Measurements from ENCODE around the gene TSEN2.
"Not testable (repeated sequence)": the region's sequence is repeated elsewhere in the genome, so short reads cannot be mapped to it uniquely, and the experiment has no call there.

TSEN2 gene

GRCh38 chr3:12484198-12484982 lies at the start of gene TSEN2:
TSEN2 (plus strand) TSS chr3:12484480; CDS start chr3:12489801, 5,321 bp downstream.
- DNase-seq, result peak; percentile 97

DNA sequence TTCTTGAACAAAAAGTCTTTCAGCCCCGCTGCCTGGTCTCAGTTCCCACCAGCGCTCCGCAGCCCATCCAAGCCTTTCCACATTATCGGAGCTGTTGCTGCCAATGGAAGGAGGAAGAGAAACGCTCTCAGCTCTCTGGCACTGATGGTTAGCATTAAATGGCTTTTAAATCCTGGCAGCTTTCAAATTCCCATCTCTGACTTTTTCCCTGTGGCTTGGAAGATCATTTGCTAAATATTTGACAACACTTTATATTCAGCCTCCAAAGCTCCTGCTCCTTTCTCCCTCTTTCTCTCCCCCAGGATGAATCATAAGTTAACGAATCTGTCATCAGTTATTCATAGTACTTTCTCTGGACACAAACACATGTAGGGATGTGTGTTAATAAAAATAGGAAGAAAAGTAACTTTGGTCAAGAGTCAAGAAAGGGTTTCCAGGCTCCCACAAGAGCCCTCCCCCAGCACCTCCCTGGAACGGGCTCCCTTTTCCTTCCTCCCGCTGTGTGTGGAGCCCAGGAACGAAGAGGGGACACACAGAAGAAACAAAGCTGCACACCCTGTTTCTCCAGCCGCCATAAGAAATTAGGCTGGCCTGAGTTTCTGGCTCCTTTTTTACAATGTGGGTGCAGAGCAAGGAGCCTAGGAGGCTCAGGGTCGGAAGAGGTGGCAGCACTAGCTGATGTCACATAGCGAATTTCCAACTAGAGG lies 47.6 kb upstream of the TSEN2 start:
- DNase-seq, result no peak

- no peak for DNase-seq
Observed at GRCh38 chr3:12437221-12437605, 47.1 kb upstream of the TSEN2 start.

GRCh38 chr3:12437861-12438260 lies 46.4 kb upstream of the TSEN2 start:
- no peak for DNase-seq

GRCh38 chr3:12438318-12438717 lies 46.0 kb upstream of the TSEN2 start:
- DNase-seq, result no peak

GRCh38 chr3:12439161-12439940 lies 44.9 kb upstream of the TSEN2 start:
- no peak for DNase-seq

- no peak for DNase-seq
Observed at GRCh38 chr3:12440927-12441714, 43.2 kb upstream of the TSEN2 start.

- DNase-seq, result no peak
Observed at GRCh38 chr3:12442654-12443501, 41.4 kb upstream of the TSEN2 start.

- no peak for DNase-seq
Observed at GRCh38 chr3:12443781-12444522, 40.3 kb upstream of the TSEN2 start.

DNA sequence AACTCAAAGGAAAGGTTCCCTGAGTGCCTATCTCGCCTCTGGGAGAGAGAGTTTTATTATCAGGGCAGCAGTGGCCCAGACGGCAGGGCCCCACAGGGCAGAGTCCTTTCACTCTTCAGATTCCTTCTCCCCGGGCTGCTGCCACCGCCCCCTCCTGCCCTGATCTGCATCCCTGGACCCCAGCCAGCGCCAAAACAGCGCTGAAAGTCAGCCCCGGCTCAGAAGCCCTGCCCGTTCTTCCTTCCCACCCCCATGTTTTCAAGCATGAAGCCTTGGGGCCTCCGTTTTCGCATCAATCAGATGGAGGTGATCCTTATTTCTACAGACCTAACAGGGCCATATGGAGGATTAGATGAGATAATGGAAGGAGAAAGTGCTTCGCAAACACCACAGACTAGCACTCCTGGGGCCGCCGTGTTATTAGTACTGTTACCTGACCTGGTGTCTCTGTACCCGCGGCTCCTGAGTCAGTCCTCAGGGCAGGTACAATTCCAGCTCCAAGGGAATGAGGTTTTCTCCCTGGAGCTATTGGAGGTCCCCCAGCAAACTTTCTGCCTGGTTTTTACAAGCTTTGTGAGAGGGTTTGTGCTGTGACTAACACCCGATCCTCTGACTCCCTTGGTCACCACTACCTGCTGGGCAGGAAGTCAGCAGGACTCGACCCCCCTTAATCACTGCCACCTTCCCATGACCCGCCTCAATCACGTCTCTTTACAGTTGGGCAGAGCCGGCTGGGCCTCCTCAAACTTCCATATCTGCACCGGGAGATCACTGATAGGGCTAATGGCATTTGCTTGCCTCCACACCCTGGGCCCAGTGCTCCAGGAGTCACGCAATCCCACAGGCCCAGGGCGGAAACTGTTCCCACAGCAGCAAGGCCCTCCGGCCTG lies 39.5 kb upstream of the TSEN2 start:
- DNase-seq, result no peak

GRCh38 chr3:12445523-12446240 lies 38.6 kb upstream of the TSEN2 start:
- no peak for DNase-seq

- DNase-seq, result no peak
Observed at GRCh38 chr3:12446298-12446697, 38.0 kb upstream of the TSEN2 start.

- no peak for DNase-seq
Observed at GRCh38 chr3:12447075-12447474, 37.2 kb upstream of the TSEN2 start.

GRCh38 chr3:12448404-12449202 lies 35.7 kb upstream of the TSEN2 start:
- DNase-seq, result not testable (repeated sequence)

DNA sequence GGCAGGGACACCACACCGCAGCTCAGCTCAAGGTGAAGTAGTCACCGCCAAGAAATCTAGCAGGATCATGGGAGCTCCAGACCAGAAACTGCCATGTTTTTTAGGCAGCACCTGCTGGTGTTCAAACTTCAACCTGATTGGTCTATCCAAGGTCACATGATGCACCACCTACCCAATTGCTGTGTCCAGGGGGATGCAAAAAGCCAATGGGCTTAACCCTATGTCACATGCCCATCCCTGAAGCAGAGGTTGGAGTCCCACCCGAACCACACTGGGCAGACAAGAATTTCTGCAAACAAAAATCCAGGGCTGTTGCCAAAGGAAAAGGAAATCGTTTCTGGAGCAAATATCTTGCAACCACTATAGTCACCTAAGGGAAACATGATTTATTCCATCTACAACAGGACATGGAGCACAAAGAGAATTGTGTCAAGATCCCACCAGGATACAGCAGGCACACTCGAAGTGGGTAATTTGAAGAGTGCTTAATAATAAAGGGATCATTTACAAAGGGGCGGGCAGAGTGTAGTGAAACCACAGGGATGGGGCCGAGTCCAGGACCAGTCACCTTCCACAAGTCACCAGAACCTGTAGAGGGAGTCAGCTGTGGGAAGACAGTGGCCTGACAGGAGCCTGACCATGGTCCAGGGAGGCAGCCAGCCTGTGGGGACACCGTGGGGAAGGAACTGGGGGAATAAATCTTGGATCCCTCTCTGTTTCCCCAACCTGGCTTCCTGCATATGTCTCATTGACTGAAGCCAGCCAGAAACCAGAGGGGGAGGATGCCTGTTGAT lies 34.2 kb upstream of the TSEN2 start:
- DNase-seq, result no peak

DNA sequence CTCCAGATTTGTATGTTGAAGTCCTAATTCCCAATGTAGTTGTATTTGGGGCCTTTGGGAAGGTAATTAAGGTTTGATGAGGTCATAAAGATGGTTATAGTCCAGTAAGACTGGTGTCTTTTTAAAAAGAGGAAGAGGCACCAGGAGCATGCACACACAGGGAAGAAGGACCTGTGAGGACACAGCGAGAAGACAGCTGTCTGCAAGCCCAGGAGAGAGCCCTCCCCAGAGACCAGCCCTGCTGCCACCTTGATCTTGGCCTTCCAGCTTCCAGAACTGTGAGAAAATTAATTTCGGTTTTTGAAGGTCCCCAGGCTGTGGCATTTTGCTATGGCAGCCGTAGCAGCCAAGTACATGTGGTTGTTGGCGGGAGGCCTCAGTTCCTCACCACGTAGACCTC lies 32.8 kb upstream of the TSEN2 start:
- no peak for DNase-seq

- no peak for DNase-seq
Observed at GRCh38 chr3:12451960-12452359, 32.3 kb upstream of the TSEN2 start.

Data from activated CD4-positive, alpha-beta T cell treated with anti-CD3 and anti-CD28 coated beads for 48 hours (primary cell).